GM18508 (cell line): ENCODE data around the gene CFAP74.

ENCODE experiments used
- ATAC-seq: cut with Tn5 transposase; IDR thresholded peaks from one replicate; pipeline ENCODE4 v1.9.1; 2021; ENCODE audit warnings: moderate number of reproducible peaks; ENCODE audit not compliant: insufficient read depth, unreplicated experiment

Gene CFAP74, protein sequence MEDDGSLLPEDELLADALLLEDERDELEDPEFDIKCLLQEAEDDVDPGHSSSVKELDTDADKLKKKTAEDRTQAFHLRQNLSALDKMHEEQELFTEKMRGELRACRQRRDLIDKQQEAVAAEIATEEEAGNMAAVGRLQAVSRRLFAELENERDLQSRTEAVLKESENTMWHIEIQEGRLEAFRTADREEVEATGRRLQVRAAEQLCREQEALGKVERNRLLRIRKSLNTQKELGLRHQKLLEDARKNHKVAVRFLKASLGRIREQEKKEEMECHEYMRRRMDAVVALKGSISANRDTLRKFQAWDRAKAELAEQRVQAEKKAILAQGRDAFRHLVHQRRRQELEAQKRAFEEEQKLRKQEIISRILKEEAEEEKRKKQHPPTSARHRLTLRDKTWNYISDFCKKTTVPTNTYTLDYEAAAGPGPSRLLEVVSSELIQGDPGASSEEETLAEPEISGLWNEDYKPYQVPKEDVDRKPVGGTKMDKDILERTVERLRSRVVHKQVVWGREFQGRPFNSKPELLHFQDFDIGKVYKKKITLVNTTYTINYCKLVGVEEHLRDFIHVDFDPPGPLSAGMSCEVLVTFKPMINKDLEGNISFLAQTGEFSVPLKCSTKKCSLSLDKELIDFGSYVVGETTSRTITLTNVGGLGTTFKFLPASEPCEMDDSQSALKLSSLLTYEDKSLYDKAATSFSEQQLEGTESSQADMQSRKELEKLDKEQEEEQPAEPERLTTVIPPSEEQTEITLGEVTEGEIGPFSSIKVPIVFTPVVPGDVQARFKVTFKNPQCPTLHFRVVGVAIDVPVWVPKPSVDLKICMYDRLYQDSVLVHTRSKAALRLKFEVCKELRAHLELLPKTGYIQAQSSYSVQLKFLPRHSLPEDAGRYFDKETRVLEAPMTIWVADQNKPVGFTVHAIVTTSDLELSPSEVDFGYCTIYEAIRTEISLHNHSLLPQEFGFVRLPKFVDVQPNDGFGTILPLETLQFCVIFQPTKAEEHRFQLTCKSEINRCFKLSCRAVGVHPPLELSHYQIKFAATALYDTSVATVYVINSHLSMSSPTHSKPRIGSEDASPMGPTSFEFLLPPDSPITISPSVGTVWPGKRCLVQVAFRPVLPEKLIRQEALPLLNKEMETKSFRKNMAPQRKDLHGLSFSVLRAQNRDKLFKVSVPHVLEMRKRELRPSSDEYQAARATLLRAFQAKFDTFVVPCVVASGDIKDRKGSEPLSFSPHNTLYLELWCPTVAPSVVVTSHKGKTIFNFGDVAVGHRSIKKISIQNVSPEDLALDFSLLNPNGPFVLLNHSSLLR (N-terminal part only)

DNA sequence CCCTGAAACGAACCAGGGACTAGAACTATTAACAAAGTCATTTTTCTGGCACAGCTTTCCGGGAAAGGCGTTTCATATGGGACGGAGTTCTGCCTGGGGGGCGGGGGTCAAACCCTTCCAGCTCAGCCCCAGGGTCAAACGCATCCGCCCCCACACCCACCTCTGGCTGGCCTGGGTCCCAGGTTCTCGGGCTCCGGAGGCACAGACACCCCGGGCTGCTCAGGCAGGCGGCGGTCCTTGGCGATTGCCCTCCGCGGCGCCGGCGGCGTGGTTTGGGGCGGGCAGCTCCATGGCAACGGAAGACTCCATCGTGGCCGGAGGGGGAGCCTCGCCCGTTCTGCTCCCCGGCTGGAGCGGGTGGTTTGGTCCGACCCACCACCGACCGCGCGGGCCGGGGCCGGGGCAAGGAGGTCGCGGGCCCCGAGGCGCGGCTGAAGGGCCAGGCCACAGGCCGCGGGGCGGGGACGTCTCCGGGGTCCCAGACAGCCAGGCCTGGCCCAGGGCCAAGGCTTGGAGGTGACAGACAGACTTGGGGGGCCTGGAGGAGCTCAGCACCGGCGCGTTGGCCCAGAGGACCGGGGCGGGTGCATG, at the start of gene CFAP74:
Gene CFAP74 (minus strand): TSS at position 246 of the 591 bp plus-strand sequence. CDS start 12,830 bp downstream, outside the sequence.
- ATAC-seq = no peak

DNA sequence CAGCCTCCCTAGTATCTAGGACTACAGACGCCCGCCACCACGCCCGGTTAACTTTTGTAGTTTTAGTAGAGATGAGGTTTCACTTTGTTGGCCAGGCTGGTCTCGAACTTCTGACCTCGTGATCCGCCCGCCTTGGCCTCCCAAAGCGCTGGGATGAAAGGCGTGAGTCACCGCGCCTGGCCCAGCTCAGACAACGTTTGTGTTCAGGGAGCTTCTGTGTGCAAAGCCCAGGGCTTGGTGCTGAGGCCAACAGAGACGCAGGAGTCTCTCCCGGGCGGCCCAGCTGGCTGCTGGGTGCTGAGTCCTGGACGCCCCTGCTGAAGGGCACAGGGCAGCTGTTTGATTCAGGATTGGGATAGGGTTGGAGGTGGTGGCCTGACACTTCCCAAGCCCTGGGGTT, 49.6 kb upstream of the CFAP74 start:
- no peak for ATAC-seq

DNA sequence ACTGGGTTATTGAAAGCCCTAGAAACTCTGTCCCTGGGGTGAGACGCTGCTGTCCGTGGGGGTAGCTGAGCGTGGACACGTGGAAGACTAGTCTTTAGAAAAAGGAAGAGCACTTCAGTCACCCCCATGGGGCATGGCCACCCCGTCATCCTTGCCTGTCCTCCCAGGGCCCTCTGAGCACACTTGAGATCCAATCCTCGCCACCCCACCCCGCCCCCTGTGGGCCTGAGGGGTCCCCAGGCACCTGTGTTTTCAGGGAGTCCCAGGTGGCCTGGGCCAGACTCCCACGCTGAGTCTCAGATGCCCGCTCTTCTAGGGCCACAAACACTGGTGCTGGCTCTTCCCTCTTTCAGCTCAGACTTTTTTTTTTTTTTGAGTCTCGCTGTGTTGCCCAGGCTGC, 49.2 kb upstream of the CFAP74 start:
- ATAC-seq = no peak

DNA sequence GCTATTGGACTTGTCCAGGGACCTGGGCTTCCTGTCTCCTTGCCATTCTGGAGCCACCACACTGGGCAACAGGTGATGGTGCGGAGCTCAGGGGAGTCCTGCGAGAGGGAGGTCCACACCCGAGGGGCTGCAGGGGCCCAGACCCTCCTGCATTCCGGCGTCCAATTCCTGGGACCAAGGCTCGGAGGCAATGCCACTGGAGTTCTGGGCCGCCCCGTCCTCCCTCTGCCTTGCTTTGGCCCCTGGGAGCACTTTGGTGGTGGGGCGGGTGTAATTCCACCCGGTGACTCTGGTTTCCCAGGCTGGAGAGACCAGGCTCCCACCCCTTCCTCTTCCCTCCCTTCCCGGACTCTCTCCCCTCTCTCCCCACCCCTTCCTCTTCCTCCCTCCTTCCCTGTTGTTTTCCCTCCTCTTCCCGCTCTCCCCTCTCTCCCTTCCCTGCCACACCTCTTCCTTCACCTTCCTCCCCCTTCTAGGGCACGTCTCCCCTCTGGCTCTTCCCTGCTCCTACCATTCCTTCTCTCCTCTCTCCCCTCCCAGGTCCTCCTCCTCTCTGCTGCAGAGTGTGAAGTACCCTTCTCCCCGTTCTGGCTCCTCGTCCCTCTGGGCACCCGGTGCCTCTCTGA, 48.6 kb upstream of the CFAP74 start:
- no peak for ATAC-seq

DNA sequence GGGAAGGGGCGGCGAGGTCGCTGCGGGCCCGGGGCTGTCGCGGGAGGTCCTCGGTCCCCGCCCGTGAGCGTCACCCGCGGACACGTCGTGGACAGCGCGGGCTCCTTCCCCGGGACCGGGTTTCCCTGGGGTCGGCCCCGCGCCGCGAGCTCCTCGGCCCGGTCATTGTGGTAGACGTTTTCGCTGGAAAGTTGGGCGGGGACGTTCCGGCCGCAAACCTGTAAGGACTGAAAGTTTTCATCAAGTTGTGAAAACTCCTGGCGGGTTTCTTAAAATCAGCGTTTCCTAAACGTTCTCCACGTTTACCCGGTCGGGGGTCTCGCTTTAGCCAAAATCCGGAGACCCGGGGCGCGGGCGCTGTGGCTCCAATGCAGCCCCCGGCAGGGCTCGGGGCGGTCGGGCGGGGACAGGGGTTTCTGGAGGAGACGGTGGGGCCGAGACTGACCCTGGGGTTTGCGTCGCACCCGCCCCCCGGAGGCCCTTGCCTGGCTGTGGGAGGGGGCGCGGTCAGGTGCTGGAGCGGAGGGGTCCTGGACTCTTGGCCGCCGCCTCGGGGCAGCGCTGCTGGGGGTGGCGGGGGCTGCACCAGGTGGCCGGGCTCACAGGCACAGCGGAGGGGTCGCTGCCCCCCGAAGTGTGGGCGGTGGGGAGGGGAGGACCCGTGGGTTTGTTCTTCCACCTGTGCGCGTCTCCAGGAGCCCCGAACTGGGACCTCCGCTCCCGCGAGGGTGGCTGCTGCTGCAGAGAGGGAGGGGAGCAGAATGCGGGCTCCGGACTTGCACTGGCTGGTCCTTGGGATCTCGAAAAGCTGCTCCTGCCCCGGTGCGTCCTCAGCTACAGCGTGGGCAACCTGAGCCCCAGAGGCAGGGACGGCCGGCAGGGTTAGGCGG, 47.5 kb upstream of the CFAP74 start:
- ATAC-seq = no peak

DNA sequence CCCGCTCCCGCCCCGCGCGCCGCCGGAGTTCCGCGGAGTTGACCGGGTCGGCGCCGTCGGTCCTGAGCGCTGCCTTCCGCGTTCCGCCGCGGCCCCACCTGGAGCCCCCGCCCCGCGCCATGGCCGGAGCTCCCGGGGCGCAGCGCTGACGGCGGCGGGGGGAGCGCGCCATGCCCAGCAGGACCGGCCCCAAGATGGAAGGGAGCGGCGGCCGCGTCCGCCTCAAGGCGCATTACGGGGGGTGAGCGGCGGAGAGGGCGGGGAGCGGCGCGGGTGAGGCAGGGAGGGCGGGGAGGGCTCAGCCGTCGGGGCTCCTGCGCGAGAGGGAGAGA, 46.8 kb upstream of the CFAP74 start:
- ATAC-seq = no peak

DNA sequence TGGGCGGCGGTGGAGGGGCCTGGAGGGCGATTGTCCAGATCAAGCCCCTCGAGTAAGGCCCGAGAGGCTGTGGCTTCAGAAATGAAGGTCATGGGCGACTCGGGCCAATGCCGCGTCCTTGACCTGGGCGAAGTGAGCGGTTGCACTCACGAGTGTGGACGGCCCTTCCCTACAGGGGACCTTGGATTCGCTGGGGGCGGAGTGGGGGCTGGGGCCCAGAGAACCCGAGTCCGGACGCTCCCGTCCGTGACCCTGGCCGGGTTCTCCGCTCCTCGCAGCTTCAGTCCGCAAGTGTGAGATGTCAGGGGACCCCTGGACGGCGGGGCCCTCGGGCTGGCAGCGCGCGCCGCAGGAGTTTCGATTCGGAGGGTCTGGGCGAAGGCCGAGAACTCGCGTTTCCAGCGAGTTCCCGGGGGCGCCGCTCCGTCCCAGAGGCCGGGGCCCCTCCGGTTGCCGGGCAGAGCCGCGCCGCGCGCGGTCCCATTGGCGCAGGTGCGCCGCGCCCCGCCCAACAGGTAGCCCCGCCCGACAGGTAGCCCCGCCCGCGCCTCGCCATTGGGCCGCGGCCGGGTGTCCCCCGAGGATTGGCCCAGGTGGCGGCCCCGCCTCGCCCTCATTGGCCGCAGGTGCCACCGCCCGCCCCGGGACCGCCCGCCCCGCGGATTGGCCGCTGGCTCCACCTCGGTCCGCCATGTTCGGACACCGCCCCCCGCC, 46.3 kb upstream of the CFAP74 start, which contains the start of gene PRKCZ:
Gene PRKCZ (plus strand): TSS at position 694 of the 714 bp plus-strand sequence. CDS start 220 bp downstream, outside the sequence.
- no peak for ATAC-seq

DNA sequence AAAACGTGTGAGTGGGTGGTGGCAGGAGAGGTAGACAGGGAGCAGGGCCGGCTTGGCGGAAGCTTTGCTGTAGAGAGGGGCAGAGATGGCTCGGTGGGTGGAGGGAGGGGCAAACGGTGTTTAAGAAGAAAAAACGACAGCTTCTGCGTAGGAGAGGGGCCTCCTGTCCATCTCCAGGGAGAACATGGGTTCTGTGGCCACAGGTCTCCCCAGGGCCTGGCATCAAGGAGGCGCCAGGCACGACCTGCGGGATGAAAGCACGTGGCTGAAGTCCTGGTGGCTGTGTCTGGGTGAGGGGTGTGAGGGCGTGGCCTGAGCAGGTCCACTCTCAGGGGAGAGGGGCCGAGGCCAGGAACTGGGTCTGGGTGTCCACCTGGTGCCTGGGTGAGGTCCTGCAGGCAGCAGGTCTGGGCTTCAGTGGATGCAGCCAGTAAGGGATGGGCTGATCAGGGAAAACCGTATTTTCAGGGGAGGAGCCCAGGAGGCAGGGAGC, 45.7 kb upstream of the CFAP74 start:
- no peak for ATAC-seq

DNA sequence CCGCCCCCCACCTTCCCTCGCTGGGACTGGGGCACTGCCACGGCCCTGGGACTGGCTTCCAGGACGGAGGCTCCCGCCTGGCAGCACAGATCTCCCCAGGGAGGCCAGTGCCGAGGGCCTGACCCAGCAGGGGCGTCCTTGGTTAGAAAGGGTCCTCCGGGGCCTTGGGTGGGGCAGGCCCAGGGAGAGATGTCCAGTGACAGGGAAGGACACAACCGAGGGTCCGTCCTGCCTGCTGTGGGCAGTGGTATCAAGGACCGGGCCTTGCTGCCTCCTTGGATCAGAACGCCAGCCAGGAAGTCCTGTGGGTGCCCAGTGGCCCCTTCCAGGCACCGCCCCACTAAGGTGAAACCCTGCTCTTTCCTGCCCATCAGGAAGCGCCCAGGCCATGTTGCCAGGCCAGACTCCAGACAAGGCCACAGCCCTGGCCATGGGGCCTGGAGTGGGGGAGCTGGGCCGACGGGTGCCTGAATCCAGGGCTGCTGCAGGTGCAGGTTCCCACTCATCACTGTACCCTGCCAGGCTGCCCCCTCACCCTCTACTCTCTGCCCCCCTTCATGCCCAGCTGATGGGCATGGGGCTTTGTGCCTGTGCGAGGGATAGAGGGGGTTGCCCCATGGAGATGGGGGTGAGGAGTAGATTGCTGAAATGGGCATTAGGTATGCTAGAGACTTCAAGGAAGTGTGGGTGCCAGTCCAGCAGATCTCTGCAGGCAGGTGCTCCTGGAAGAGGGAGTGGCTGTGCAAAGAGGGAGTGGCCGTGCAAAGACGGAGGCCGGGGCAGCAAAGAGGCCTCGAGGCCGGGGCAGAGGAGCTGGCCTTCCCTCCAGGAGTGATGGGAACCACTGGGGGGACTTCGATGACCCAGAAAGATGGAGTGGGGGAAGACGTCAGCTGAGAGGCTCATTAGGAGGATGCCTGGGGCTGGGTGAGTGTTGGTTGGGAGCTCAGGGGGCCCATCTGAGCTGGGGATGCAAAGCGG, 44.5 kb upstream of the CFAP74 start:
- ATAC-seq = no peak

DNA sequence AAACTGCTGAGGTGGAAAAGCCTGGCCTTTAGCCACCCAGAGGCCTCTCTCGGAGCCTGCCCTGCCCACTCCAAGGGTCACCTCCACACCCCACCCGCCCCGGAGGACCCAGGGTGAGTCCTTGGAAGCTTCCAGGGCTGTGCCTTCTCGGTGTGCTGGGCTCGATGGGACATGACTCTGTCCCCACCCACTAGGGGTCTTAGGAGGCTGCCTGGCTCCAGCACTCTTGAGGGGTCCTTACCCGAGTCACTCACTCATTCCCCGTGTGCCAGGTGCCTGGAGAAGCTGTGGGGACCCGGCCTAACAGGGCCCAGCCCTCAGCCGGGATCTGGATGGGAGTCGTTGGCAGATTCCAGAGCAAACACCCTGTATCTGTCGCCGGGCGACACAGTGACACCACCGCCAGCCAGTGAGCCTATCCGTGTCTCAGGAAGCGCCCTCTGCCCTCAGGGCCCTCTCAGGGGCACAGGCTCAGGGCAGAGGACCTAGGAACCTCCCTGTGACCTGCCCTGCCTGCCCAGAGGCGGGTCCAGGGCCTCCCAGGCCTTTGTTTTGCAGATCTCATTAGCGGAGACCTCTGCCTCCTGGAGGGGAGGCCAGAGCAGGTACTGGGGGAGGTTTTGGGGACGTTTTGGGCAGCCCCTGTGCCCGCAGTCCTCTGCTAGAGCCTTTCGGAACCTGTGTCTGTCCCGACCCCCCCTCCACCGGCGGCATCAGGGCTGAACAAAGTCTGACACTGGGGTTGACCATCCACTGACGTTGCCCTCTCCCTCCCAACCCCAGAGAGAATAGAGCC, 43.6 kb upstream of the CFAP74 start:
- no peak for ATAC-seq

DNA sequence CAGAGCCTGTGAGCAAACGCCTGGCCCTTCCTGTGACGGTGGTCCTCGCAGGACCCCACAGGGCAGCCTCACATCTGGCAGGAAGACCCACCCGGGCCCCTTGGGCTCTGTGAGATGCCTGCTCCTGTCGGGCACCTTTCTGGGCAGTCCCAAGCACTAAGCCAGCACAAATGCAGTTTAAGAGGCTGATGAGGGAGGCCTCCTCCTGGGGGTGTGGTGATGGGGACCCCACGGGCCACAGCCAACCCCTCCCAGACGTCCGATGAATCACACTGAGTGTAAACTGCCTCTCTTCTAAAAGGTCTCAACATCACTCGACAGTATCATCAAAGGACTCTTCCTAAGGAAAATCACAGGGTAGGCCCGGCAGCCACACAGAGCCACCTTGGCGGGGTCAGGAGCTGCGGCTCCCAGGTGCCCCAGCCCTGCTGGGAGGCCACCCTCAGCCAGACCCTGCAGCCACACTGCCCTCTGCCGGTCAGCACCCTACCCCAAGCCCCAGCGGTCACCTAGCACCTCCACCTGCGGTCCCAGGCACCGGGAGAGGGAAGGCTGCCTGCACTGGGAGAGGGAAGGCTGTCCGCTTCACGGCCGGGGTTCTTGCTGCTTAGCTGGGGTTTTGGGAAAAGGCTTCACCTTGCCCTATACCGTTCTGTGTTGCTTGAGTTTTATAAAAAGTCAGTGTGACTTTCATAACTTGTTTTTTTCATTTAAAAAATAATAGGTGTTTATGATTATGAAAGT, 42.8 kb upstream of the CFAP74 start:
- ATAC-seq = no peak

DNA sequence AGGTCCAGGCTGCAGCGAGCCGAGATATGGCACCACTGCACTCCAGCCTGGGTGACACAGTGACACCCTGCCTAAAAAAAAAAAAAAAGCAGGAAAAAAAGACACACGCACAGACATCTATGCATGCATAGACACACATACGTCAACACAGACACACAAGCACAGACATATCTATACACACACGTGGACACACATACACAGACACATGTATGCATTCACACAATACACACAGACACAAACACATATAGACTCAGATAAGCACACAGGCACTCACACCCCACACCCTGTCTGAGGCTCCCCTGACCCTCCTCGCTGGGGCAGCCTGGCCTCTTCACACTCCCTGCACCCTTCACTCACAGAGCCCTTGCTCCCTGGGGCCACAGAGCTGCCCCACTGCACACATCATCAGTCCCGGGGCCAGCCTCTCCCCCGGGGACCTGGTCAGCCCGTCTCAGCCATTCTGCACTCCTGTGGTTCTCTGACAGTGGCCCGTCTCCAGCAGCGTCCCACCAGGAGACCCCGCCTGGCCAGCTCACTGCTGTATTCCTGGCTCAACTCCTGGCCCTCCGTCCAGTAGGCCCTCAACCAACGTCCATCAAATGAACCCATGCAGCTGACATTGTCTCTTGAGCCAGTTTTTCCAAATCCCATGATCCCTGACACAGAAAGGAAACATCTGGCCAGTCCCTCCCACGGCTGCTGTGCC, 42.0 kb upstream of the CFAP74 start:
- no peak for ATAC-seq

DNA sequence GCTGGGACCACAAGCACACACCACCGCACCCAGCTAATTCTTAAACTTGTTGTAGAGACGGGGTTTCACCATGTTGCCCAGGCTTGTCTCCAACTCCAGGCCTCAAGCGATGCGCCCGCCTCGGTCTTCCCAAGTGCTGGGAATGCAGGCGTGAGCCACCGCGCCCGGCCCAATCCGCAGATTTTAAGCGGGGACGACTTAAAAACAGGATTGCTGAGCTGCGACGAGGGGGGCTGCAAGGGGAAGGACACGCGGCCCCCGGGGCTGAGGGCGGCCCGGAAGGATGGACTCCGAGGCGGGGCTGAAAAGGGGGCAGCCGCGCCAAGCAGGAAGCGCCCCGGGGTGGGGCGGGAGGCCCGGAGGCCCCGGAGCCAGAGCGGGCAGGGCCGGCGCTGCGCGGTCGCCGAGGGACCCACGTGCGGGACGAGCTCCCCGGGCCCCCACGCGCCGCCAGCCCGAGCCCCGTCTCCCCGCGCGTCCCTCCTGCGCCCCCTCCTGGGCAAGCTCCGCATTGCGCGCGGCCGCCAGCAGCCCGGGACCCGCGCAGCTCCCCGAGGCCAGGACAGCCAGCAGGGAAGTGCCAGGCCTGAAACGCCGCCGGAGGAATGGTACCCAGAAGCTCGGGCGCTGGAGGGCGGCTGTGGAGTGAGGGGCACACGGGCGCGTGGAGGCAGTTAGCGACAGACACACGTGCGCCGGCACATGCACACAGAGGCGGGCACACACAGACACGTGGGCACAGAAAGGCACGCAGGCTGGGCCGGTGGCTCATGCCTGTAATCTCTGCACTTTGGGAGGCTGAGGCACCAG, 41.1 kb upstream of the CFAP74 start:
- no peak for ATAC-seq

DNA sequence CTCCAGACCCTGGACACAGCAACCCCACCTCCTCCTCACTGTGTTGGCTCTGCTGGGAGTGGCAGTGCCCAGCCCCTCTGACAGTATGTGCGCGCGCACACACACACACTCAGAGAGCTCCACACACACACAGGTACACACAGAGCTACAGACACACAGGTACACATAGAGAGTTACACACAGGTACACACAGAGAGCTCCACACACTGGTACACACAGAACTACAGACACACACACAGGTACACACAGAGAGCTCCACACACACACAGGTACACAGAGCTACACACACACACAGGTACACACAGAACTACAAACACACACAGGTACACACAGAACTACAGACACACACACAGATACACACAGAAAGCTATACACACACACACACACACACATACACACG, 40.3 kb upstream of the CFAP74 start:
- ATAC-seq = no peak
